VCaP (cell line): ENCODE data around the gene GALNT13.

Experiments
- H3K27ac ChIP-seq: fragments of 450-650 bp; 2 replicates; pipeline ENCODE4 v1.5.1; 2017
- TF ChIP-seq, protein P1 (sequence below): fragments of 450-650 bp; conservative IDR thresholded peaks from 2 replicates; pipeline ENCODE4 v1.5.1; 2017; ENCODE audit warnings: mild to moderate bottlenecking, moderate library complexity

Gene GALNT13

DNA sequence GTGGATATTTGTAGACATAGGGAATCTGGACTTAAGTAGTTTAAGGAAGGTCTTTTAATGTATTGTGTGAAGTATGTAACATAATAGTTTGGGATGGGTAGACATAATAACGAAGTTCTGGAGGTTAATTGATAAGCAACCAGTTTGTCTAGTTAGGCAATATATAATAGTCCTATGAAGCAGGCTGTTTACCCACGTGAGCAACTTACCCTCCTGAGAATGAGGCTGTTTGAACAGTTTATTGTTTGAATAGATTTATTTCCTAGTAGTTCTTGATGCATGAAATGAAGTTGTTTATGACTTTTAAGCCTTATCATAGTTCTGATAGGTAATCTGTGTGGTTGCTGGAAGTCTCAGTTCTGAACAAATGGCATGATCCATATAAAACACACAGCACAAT is 361.5 kb downstream of the GALNT13 start:
- no peak overlapping the region for H3K27ac ChIP-seq
- TF ChIP-seq, protein P1, sequence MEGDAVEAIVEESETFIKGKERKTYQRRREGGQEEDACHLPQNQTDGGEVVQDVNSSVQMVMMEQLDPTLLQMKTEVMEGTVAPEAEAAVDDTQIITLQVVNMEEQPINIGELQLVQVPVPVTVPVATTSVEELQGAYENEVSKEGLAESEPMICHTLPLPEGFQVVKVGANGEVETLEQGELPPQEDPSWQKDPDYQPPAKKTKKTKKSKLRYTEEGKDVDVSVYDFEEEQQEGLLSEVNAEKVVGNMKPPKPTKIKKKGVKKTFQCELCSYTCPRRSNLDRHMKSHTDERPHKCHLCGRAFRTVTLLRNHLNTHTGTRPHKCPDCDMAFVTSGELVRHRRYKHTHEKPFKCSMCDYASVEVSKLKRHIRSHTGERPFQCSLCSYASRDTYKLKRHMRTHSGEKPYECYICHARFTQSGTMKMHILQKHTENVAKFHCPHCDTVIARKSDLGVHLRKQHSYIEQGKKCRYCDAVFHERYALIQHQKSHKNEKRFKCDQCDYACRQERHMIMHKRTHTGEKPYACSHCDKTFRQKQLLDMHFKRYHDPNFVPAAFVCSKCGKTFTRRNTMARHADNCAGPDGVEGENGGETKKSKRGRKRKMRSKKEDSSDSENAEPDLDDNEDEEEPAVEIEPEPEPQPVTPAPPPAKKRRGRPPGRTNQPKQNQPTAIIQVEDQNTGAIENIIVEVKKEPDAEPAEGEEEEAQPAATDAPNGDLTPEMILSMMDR = no peak

DNA sequence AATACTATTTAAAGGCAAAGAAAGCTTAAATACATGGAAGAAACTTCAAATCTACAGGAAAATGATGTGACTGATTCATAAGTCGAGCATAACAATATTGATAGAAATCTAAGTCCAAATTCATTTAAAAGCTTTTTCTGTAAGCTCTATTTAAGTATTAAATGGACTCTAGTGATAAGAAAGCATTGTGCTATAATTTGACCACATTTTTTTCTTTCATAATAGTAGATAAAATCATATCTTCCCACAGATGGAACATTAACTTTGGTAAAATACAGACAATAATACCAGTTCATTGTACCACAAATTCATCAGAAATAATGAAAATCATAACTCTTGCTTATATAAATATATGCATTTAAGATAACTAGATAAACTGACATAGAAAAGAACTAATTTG is 366.5 kb downstream of the GALNT13 start:
- TF ChIP-seq, protein P1 = no peak

DNA sequence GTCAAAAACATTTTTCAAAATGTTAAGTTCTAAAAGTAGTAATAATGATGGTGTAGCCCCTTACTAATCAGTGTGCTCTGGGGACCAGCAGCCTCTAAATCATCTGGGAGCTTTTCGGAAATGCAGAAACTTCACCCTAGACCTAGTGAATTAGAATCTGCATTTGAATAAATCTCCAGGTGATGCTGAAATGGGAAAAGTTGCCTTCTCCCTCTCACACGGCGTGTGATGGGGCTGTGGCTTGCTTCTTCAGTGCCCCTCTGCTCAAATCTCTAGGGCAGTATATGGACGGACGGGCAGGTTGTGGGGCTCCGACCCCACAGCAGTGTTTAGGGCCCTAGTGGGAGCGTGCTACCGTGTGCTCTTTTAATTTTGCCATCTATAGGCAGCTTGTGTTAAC is 368.6 kb downstream of the GALNT13 start:
- TF ChIP-seq, protein P1 = no peak

More for the DNA sequence above, 366.5 kb downstream of the GALNT13 start:
- no peak overlapping the region for H3K27ac ChIP-seq

DNA sequence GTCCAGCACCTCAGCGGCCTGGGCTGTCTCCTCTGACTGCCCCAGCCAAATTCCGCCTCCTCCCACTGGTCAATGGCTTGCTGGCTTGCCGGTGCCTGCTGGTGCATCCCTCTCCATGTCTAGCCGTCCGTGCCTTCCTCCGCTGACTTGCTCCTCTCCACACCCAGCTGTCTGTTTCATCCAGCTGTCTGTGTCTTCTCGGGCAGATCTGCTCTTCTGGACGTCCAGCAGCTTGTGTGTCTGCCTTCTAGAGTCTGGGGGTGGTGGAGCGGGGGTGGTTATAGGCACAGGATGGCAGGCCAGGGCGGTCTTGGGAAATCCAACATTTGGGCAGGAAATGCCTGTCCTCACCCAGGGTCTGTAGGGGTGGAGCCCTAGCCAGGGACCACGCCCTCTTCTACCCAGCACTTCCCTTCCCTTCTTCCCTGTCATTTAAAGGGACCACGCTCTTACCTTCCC is 369.2 kb downstream of the GALNT13 start:
- no peak overlapping the region for H3K27ac ChIP-seq
- TF ChIP-seq, protein P1 = no peak

More for the DNA sequence above, 368.6 kb downstream of the GALNT13 start:
- H3K27ac ChIP-seq = no peak overlapping the region

DNA sequence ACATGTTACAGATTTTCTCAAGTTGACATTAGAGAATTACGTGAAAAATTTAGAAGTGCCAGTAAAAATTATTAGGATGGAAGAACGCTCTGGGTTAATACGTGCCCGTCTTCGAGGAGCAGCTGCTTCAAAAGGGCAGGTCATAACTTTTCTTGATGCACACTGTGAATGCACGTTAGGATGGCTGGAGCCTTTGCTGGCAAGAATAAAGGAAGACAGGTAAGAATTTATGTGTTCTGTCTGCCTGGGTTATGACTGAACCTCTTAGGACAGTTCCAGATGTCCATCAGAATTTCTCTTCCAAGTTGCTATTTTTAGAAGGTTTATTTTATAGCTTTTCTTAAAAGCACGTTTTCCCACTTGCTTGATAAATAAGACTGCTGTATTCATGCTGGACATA is 371.0 kb downstream of the GALNT13 start:
- H3K27ac ChIP-seq = no peak overlapping the region
- TF ChIP-seq, protein P1 = no peak

DNA sequence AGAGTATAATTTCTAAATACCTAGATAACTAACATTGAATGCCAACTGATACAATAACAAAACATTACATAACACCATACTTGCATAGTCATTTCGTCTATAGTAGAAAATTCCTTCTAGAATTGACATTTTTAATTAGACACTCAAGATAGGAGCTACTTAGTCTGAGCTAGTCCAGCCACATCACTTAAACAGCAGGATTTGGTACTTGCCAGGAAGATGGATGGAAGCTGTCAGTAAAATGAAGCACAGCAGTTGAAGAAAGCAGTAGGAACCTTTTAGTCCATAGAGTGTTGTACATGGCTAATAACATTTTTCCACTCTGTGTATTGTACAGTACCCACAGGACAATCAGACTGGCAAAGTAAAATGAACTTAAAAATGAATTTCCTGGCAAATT is 372.0 kb downstream of the GALNT13 start:
- TF ChIP-seq, protein P1 = no peak
- no peak overlapping the region for H3K27ac ChIP-seq

DNA sequence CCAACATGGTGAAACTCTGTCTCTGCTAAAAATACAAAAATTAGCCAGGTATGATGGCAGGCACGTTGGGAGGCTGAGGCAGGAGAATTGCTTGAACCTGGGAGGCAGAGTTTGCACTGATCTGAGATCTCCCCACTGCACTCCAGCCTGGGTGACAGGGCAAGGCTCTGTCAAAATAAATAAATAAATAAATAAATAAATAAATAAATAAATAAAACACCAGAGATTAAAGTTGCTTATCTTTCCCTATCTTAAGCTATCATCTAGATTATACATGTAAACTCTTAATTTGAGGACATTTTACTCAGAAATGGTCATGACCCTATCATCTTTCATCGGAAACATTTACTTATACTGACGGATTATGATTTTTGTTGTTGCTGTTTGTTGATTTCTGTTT is 373.2 kb downstream of the GALNT13 start:
- H3K27ac ChIP-seq = no peak overlapping the region
- TF ChIP-seq, protein P1 = no peak
